Kidney epithelial cell (primary cell): ENCODE measurements around the gene COLEC11. TPM values are rescaled to one million over a fixed set of nuclear protein-coding genes. Genes with fewer than 3 reads are reported as not detected.
"Not testable (repeated sequence)": the region's sequence is repeated elsewhere in the genome, so short reads cannot be mapped to it uniquely, and the experiment has no call there.

ENCODE experiments used
- DNase-seq: peaks from one replicate; pipeline ENCODE4 v3.0.0-alpha.2; 2010; ENCODE audit warnings: low read depth
- H3K27me3 ChIP-seq: 2 replicates; pipeline ENCODE4 v1.6.0; 2011; ENCODE audit warnings: low read length; ENCODE audit not compliant: control insufficient read depth, insufficient read depth
- H3K36me3 ChIP-seq: 2 replicates; pipeline ENCODE4 v1.5.1; 2011; ENCODE audit warnings: low read length; ENCODE audit not compliant: control insufficient read depth, insufficient read depth
- H3K4me3 ChIP-seq: 2 replicates; pipeline ENCODE4 v1.5.1; 2011; ENCODE audit warnings: low read depth, mild to moderate bottlenecking, control low read depth, low read length
- CTCF ChIP-seq: IDR thresholded peaks from 2 replicates; pipeline ENCODE4 v1.5.1; 2011; ENCODE audit warnings: mild to moderate bottlenecking, moderate library complexity, low read length, control low read depth, inconsistent platforms; ENCODE audit not compliant: insufficient read depth, poor library complexity, severe bottlenecking
- total RNA-seq: library from RNA; depleted of rRNA; stranded (reverse); fragments of >200 nt; gene quantifications from 2 replicates; pipeline ENCODE4 v1.2.3, GENCODE V29; 2015

The COLEC11 gene
- total RNA-seq, 1 donor from 2014 or later: not detected

GRCh38 chr2:3606028-3606369 is 11.1 kb downstream of the COLEC11 start:
- Histone ChIP-seq H3K27me3 (no peaks in the 10 kb centered on the region), H3K36me3 (no peaks in the 10 kb centered on the region), H3K4me3 (no peak overlapping the region)
- DNase-seq: no peak
- TF ChIP-seq CTCF: no peak

- H3K27me3 ChIP-seq: no peaks in the 10 kb centered on the region
- no peak for TF ChIP-seq CTCF
- H3K4me3 ChIP-seq: no peak overlapping the region
- no peaks in the 10 kb centered on the region for H3K36me3 ChIP-seq
- DNase-seq: no peak
Observed at GRCh38 chr2:3606370-3607201, 11.7 kb downstream of the COLEC11 start.

- no peaks in the 10 kb centered on the region for H3K36me3 ChIP-seq
- no peaks in the 10 kb centered on the region for H3K27me3 ChIP-seq
- TF ChIP-seq CTCF: no peak
- DNase-seq: no peak
- no peak overlapping the region for H3K4me3 ChIP-seq
Observed at GRCh38 chr2:3608373-3609278, 13.7 kb downstream of the COLEC11 start.

- H3K36me3 ChIP-seq, H3K27me3 ChIP-seq, DNase-seq, H3K4me3 ChIP-seq: not testable (repeated sequence)
Observed at GRCh38 chr2:3609279-3609673, 14.4 kb downstream of the COLEC11 start.

GRCh38 chr2:3610415-3610814 is 15.5 kb downstream of the COLEC11 start:
- no peak for TF ChIP-seq CTCF
- Histone ChIP-seq H3K36me3 (no peaks in the 10 kb centered on the region), H3K27me3 (no peaks in the 10 kb centered on the region), H3K4me3 (no peak overlapping the region)
- no peak for DNase-seq

GRCh38 chr2:3610881-3611505 is 16.1 kb downstream of the COLEC11 start:
- no peak overlapping the region for H3K4me3 ChIP-seq
- no peaks in the 10 kb centered on the region for H3K27me3 ChIP-seq

More at GRCh38 chr2:3610881-3611505, 16.1 kb downstream of the COLEC11 start:
- DNase-seq: no peak
- TF ChIP-seq CTCF: no peak
- H3K36me3 ChIP-seq: no peaks in the 10 kb centered on the region
